PC-3 (cell line): ENCODE data around the gene PTPRN2.

ENCODE experiments used
- CTCF ChIP-seq: fragments of 300-600 bp; sonication (generic); conservative IDR thresholded peaks from 2 replicates; pipeline ENCODE4 v1.5.1; 2017; ENCODE audit warnings: antibody characterized with exemption, low read depth, mild to moderate bottlenecking, low read length
- EZH2 ChIP-seq: fragments of 300-600 bp; sonication (generic); IDR thresholded peaks from one replicate; pipeline ENCODE4 v1.6.1; 2017; ENCODE audit warnings: antibody characterized with exemption, mild to moderate bottlenecking, low read length; ENCODE audit not compliant: unreplicated experiment
- EZH2phosphoT487 ChIP-seq: fragments of 300-600 bp; sonication (generic); IDR thresholded peaks from 2 replicates; pipeline ENCODE4 v1.6.1; 2018; ENCODE audit warnings: mild to moderate bottlenecking, antibody characterized with exemption, low read length, borderline replicate concordance

GRCh38 chr7:158054611-158055010 lies 533.0 kb downstream of the PTPRN2 start:
- TF ChIP-seq CTCF (no peak), EZH2 (no peak), EZH2phosphoT487 (no peak)
